Endothelial cell of umbilical vein (primary cell): ENCODE measurements around the gene INTS11. TPM values are rescaled to one million over a fixed set of nuclear protein-coding genes. Genes with fewer than 3 reads are reported as not detected.

Experiments
- BruUV-seq: library from RNA; stranded (reverse); fragments of 400-500 nt; replicated peaks from 2 replicates; lab custom pipeline; 2021; lab: Mats Ljungman, UMichigan
- CTCF ChIA-PET: fragments of 300-600, 350-600 bp; sonication (Branson Sonifier 250); formaldehyde crosslinking; loops from one replicate; lab custom pipeline; 2021; ENCODE audit warnings: antibody characterized with exemption, inconsistent platforms; lab: Charles Lee
- POLR2A ChIA-PET: fragments of 300-600, 350-600 bp; sonication (Branson Sonifier 250); formaldehyde crosslinking; loops from one replicate; lab custom pipeline; 2021; ENCODE audit warnings: antibody characterized with exemption, inconsistent platforms; lab: Charles Lee
- DNase-seq: peaks from one replicate; pipeline ENCODE4 v3.0.0-alpha.2; 2011; ENCODE audit warnings: low read depth, low spot score
- FAIRE-seq: peaks from 2 replicates; lab custom pipeline; 2011; peaks lifted over from hg19 to GRCh38; lab: Jason Lieb, UNC
- H2AFZ ChIP-seq: 2 replicates; pipeline ENCODE4 v1.6.0; 2012; ENCODE audit warnings: low read depth, low read length, control low read depth, inconsistent platforms
- H3K27ac ChIP-seq: 2 replicates; pipeline ENCODE4 v1.5.1; 2011; ENCODE audit warnings: low read depth, mild to moderate bottlenecking, control low read depth, low read length, moderate library complexity; ENCODE audit not compliant: insufficient read depth
- H3K27me3 ChIP-seq, 2 experiments: 2 replicates each; pipeline versions ENCODE4 v1.6.0 to v1.6.1; 2011; ENCODE audit warnings: low read length in 2 of 2, mixed read lengths in 1 of 2; ENCODE audit not compliant: control insufficient read depth in 2 of 2, insufficient read depth in 2 of 2
- H3K36me3 ChIP-seq, 2 experiments: 2 replicates in 1 of 2; 3 replicates in 1 of 2; pipeline ENCODE4 v1.5.1; 2011; ENCODE audit warnings: low read length in 2 of 2, mild to moderate bottlenecking in 1 of 2, moderate library complexity in 1 of 2; ENCODE audit not compliant: control insufficient read depth in 2 of 2, insufficient read depth in 2 of 2; ENCODE audit errors: extremely low read depth in 1 of 2
- H3K4me1 ChIP-seq: 3 replicates; pipeline ENCODE4 v1.5.1; 2011; ENCODE audit warnings: mild to moderate bottlenecking, low read length; ENCODE audit not compliant: control insufficient read depth, insufficient read depth; ENCODE audit errors: extremely low read depth
- H3K4me2 ChIP-seq: 2 replicates; pipeline ENCODE4 v1.6.1; 2011; ENCODE audit warnings: low read length, control low read depth, mixed read lengths; ENCODE audit not compliant: insufficient read depth
- H3K4me3 ChIP-seq, 3 experiments: fragments of 200-600 bp in 1 of 3; sonication (generic), shearing (Covaris generic) in 1 of 3; replicated peaks in 1 of 3; 2 replicates each; pipeline ENCODE4 v1.5.1; 2011 to 2016; ENCODE audit warnings: control low read depth in 3 of 3, low read length in 3 of 3, mild to moderate bottlenecking in 2 of 3, inconsistent platforms in 1 of 3, low read depth in 1 of 3, moderate library complexity in 1 of 3; ENCODE audit not compliant: insufficient read depth in 1 of 3
- H3K79me2 ChIP-seq: 2 replicates; pipeline ENCODE4 v1.6.0; 2012; ENCODE audit warnings: low read length, inconsistent platforms; ENCODE audit not compliant: control insufficient read depth, insufficient read depth
- H3K9ac ChIP-seq: replicated peaks from 2 replicates; pipeline ENCODE3; 2011; ENCODE audit warnings: low read length, control low read depth; ENCODE audit not compliant: insufficient read depth; ENCODE audit errors: extremely low read depth
- H3K9me1 ChIP-seq: replicated peaks from 3 replicates; pipeline ENCODE4 v1.6.0; 2011; ENCODE audit warnings: mild to moderate bottlenecking, low read length; ENCODE audit not compliant: control insufficient read depth, insufficient read depth; ENCODE audit errors: extremely low read depth
- H3K9me3 ChIP-seq: replicated peaks from 2 replicates; pipeline ENCODE4 v1.5.1; 2012; ENCODE audit warnings: low read length, inconsistent platforms; ENCODE audit not compliant: control insufficient read depth, insufficient read depth
- H4K20me1 ChIP-seq: replicated peaks from 2 replicates; pipeline ENCODE3; 2011; ENCODE audit warnings: mild to moderate bottlenecking, low read length; ENCODE audit not compliant: control insufficient read depth, insufficient read depth; ENCODE audit errors: extremely low read depth
- EZH2 ChIP-seq: IDR thresholded peaks from 2 replicates; pipeline ENCODE4 v1.6.1; 2012; ENCODE audit warnings: borderline replicate concordance, low read depth, mild to moderate bottlenecking, moderate library complexity, low read length, inconsistent platforms; ENCODE audit not compliant: severe bottlenecking
- FOS ChIP-seq: IDR thresholded peaks from 2 replicates; pipeline ENCODE4 v1.6.1; 2011; ENCODE audit warnings: mild to moderate bottlenecking, low read length, moderate library complexity, borderline replicate concordance; ENCODE audit not compliant: insufficient read depth
- GATA2 ChIP-seq: IDR thresholded peaks from 2 replicates; pipeline ENCODE4 v1.7.0; 2011; ENCODE audit warnings: low read depth, mild to moderate bottlenecking, moderate library complexity, mixed read lengths, low read length; ENCODE audit not compliant: insufficient read length, insufficient read depth
- JUN ChIP-seq: IDR thresholded peaks from 2 replicates; pipeline ENCODE4 v1.6.1; 2011; ENCODE audit warnings: borderline replicate concordance, low read depth; ENCODE audit not compliant: insufficient read length, insufficient read depth
- MAX ChIP-seq: IDR thresholded peaks from 2 replicates; pipeline ENCODE4 v1.6.1; 2011; ENCODE audit not compliant: insufficient read depth, insufficient read length
- MYC ChIP-seq: IDR thresholded peaks from one replicate; pipeline ENCODE4 v1.6.1; 2011; ENCODE audit warnings: mild to moderate bottlenecking, low read depth, low read length
- POLR2A ChIP-seq: IDR thresholded peaks from 2 replicates; pipeline ENCODE4 v1.6.1; 2012; ENCODE audit warnings: low read depth, mild to moderate bottlenecking, control low read depth, low read length
- POLR2AphosphoS5 ChIP-seq: IDR thresholded peaks from 2 replicates; pipeline ENCODE4 v1.6.1; 2012; ENCODE audit warnings: low read depth, mild to moderate bottlenecking, control low read depth, low read length, moderate library complexity; ENCODE audit not compliant: insufficient read depth
- dilution Hi-C: fragments of 300-500 bp; cut with MboI; formaldehyde crosslinking; loops from one replicate; pipeline ENCODE4 v1.15.0; 2019; ENCODE audit warnings: low sequenced_read_pairs; ENCODE audit not compliant: extremely low pct_ligation_motif_present
- intact Hi-C: fragments of 100-400 bp; cut with micrococcal nuclease; formaldehyde crosslinking; loops from one replicate; pipeline ENCODE4 v1.10.0; 2022
- polyA plus RNA-seq, 4 experiments: library from polyadenylated mRNA; depleted of rRNA in 3 of 4; stranded (reverse) in 3 of 4; unstranded in 1 of 4; fragments of >200 nt; gene quantifications; 2 replicates each; pipeline versions ENCODE4 v1.2.1 to v1.2.3, GENCODE V29; 2011 to 2012; ENCODE audit warnings: missing spikeins in 1 of 4
- total RNA-seq: library from RNA; stranded (reverse); gene quantifications from 2 replicates; pipeline ENCODE4 v1.2.3, GENCODE V29; 2021
- TF ChIP-seq, protein P1 (sequence below), 2 donors: IDR thresholded peaks; 1 replicate in 1 of 2; 2 replicates in 1 of 2; pipeline ENCODE4 v1.5.1; 2011; ENCODE audit warnings: low read length in 2 of 2, mild to moderate bottlenecking in 2 of 2, moderate library complexity in 2 of 2, control low read depth in 1 of 2, inconsistent platforms in 1 of 2, low read depth in 1 of 2; ENCODE audit not compliant: insufficient read depth in 1 of 2; ENCODE audit errors: extremely low read depth in 1 of 2

INTS11 gene
- total and polyA plus RNA-seq, 2 donors (not counting 3 experiments of a cell fraction or from before 2014, with no cell fraction given), result 132 to 222 TPM

- H3K4me3 ChIP-seq, result peak overlapping the region; percentile 57 to 86 (median 58)
- peaks cover 2 to 8% of the 10 kb centered on the region in 2 experiments for H3K27me3 ChIP-seq
- no peaks in the 10 kb centered on the region for H3K36me3 ChIP-seq
- no peak overlapping the region for H3K27ac ChIP-seq
- TF ChIP-seq MYC (no peak), JUN (no peak), MAX (no peak), EZH2 (no peak), POLR2AphosphoS5 (no peak), FOS (no peak), GATA2 (no peak), POLR2A (no peak)
- TF ChIP-seq, protein P1, sequence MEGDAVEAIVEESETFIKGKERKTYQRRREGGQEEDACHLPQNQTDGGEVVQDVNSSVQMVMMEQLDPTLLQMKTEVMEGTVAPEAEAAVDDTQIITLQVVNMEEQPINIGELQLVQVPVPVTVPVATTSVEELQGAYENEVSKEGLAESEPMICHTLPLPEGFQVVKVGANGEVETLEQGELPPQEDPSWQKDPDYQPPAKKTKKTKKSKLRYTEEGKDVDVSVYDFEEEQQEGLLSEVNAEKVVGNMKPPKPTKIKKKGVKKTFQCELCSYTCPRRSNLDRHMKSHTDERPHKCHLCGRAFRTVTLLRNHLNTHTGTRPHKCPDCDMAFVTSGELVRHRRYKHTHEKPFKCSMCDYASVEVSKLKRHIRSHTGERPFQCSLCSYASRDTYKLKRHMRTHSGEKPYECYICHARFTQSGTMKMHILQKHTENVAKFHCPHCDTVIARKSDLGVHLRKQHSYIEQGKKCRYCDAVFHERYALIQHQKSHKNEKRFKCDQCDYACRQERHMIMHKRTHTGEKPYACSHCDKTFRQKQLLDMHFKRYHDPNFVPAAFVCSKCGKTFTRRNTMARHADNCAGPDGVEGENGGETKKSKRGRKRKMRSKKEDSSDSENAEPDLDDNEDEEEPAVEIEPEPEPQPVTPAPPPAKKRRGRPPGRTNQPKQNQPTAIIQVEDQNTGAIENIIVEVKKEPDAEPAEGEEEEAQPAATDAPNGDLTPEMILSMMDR (IDR thresholded peaks at IDR 0.05; ENCODE audit: extremely low read depth in 1 of 2, insufficient read depth in 1 of 2, low read depth in 1 of 2, low read length in 2 of 2), result no peak
- H2AFZ ChIP-seq, result peak overlapping the region; percentile 41
- peak; percentile 34 for DNase-seq
- peak overlapping the region; percentile 78 for H3K4me2 ChIP-seq
- dilution Hi-C loops (no loop called here), intact Hi-C loops (loop anchor here (1.0 kb wide), 2 partner anchors 27 to 39 kb away; partner anchors contain the start of gene AURKAIP1)
- CTCF ChIA-PET, result interaction anchor here (1.0 to 1.4 kb wide), 5 partner anchors 12 to 226 kb away, joined by 3 to 5 read pairs (median 3); no protein-coding TSS in a partner anchor
- peaks cover 33% of the 10 kb centered on the region for H3K79me2 ChIP-seq
- peak; percentile 12 for FAIRE-seq
- no TSS peak for BruUV-seq
- H3K9ac ChIP-seq, result peak overlapping the region; percentile 38
- no peaks in the 10 kb centered on the region for H3K9me3 ChIP-seq
- POLR2A ChIA-PET, result no interaction called here
- no peaks in the 10 kb centered on the region for H4K20me1 ChIP-seq
- peaks cover 10% of the 10 kb centered on the region for H3K4me1 ChIP-seq
- no peaks in the 10 kb centered on the region for H3K9me1 ChIP-seq
Observed at GRCh38 chr1:1348420-1349255, 24.2 kb upstream of the INTS11 start.
